K562 (cell line): ENCODE results near the gene TJP3. TPM values are rescaled to one million over a fixed set of nuclear protein-coding genes. Genes with fewer than 3 reads are reported as not detected.

Source experiments
- ASH1L ChIP-seq: fragments of 450-650 bp; IDR thresholded peaks from 2 replicates; pipeline ENCODE4 v1.6.1; 2018; ENCODE audit warnings: borderline replicate concordance, mild to moderate bottlenecking, low read depth; ENCODE audit not compliant: partially characterized antibody
- BACH1 ChIP-seq: fragments of 200-800 bp; sonication (Bioruptor generic); IDR thresholded peaks from 2 replicates; pipeline ENCODE4 v1.6.1; 2016; ENCODE audit warnings: missing genetic modification characterization, missing compliant biosample characterization
- CBX1 ChIP-seq: sonication (generic); IDR thresholded peaks from 2 replicates; pipeline ENCODE4 v1.6.1; 2016; ENCODE audit warnings: antibody characterized with exemption, low read depth, mild to moderate bottlenecking
- COPS2 ChIP-seq: fragments of 450-650 bp; conservative IDR thresholded peaks from 2 replicates; pipeline ENCODE4 v1.6.1; 2016; ENCODE audit warnings: mild to moderate bottlenecking, moderate library complexity
- CXXC5 ChIP-seq: fragments of 250-450 bp; sonication (Bioruptor Pico); IDR thresholded peaks from 2 replicates; pipeline ENCODE4 v1.8.0; 2022; ENCODE audit warnings: inconsistent platforms, mild to moderate bottlenecking, moderate library complexity
- GATAD2A ChIP-seq: fragments of 450-650 bp; IDR thresholded peaks from 2 replicates; pipeline ENCODE4 v1.6.1; 2017
- GTF2F1 ChIP-seq: IDR thresholded peaks from 2 replicates; pipeline ENCODE4 v1.6.1; 2011; ENCODE audit warnings: low read depth, low read length, improper control_type of control experiment
- HNRNPL ChIP-seq: fragments of 200-400 bp; formaldehyde crosslinking; IDR thresholded peaks from 2 replicates; pipeline ENCODE4 v1.6.1; 2017; ENCODE audit warnings: low read depth, mild to moderate bottlenecking, low read length
- ILK ChIP-seq: fragments of 450-650 bp; IDR thresholded peaks from 2 replicates; pipeline ENCODE4 v1.6.1; 2016; ENCODE audit warnings: missing genetic modification characterization, low read depth, mild to moderate bottlenecking, missing compliant biosample characterization, moderate library complexity, borderline replicate concordance
- KDM5B ChIP-seq: fragments of 200-600 bp; sonication (generic); IDR thresholded peaks from 2 replicates; pipeline ENCODE4 v1.6.1; 2012; ENCODE audit warnings: low read depth, mild to moderate bottlenecking, moderate library complexity, low read length, control low read depth, inconsistent platforms; ENCODE audit not compliant: insufficient replicate concordance
- KLF10 ChIP-seq: fragments of 250-450 bp; sonication (Bioruptor Pico); IDR thresholded peaks from 2 replicates; pipeline ENCODE4 v1.6.1; 2021; ENCODE audit warnings: matching md5 sums
- NR4A1 ChIP-seq, 2 experiments: fragments of 250-450 bp in 1 of 2; fragments of 450-650 bp in 1 of 2; sonication (Bioruptor Pico) in 1 of 2; IDR thresholded peaks; 2 replicates each; pipeline versions ENCODE4 v1.4.0 to v1.6.1; 2016 to 2020; ENCODE audit warnings: mild to moderate bottlenecking in 2 of 2, missing compliant biosample characterization in 1 of 2, missing genetic modification characterization in 1 of 2, moderate library complexity in 1 of 2
- PHTF2 ChIP-seq: fragments of 250-450 bp; sonication (Bioruptor Pico); IDR thresholded peaks from 2 replicates; pipeline ENCODE4 v1.5.0; 2021; ENCODE audit warnings: mild to moderate bottlenecking
- PKNOX1 ChIP-seq: fragments of 450-650 bp; IDR thresholded peaks from 2 replicates; pipeline ENCODE4 v1.6.1; 2016
- POLR2AphosphoS2 ChIP-seq: IDR thresholded peaks from 2 replicates; pipeline ENCODE4 v1.6.1; 2012; ENCODE audit warnings: low read length, improper control_type of control experiment
- RHOXF2B ChIP-seq: fragments of 250-450 bp; sonication (Bioruptor Pico); conservative IDR thresholded peaks from 2 replicates; pipeline ENCODE4 v1.5.1; 2021
- SNRNP70 ChIP-seq: fragments of 200-400 bp; formaldehyde crosslinking; optimal IDR thresholded peaks from 2 replicates; pipeline ENCODE3; 2017; ENCODE audit warnings: low read depth, low read length
- STAT5A ChIP-seq: IDR thresholded peaks from 2 replicates; pipeline ENCODE4 v1.6.1; 2012; ENCODE audit warnings: low read length, inconsistent platforms, borderline replicate concordance
- TCF3 ChIP-seq: sonication (generic); formaldehyde crosslinking; IDR thresholded peaks from 2 replicates; pipeline ENCODE4 v1.4.0; 2020; ENCODE audit warnings: mild to moderate bottlenecking, missing genetic modification reagents
- TCFL5 ChIP-seq: fragments of 250-450 bp; sonication (Bioruptor Pico); conservative IDR thresholded peaks from 2 replicates; pipeline ENCODE4 v1.6.1; 2021; ENCODE audit warnings: mild to moderate bottlenecking, moderate library complexity, matching md5 sums
- TGIF2 ChIP-seq: sonication (generic); formaldehyde crosslinking; IDR thresholded peaks from 2 replicates; pipeline ENCODE4 v1.8.1; 2022; ENCODE audit warnings: mild to moderate bottlenecking, missing genetic modification reagents, moderate library complexity
- ZKSCAN1 ChIP-seq: fragments of 150-350 bp; IDR thresholded peaks from 2 replicates; pipeline ENCODE4 v1.6.1; 2016; ENCODE audit warnings: low read depth, low read length
- ZNF175 ChIP-seq: fragments of 200-800 bp; sonication (Bioruptor generic); IDR thresholded peaks from 2 replicates; pipeline ENCODE4 v1.6.1; 2016; ENCODE audit warnings: low read depth, mild to moderate bottlenecking, missing genetic modification characterization, missing compliant biosample characterization
- ZNF75A ChIP-seq: fragments of 450-650 bp; formaldehyde crosslinking; IDR thresholded peaks from 2 replicates; pipeline ENCODE4 v1.4.0; 2020; ENCODE audit warnings: mild to moderate bottlenecking
- polyA plus RNA-seq, 8 experiments: library from polyadenylated mRNA; depleted of rRNA in 4 of 8; stranded (reverse) in 5 of 8; unstranded in 3 of 8; fragments of >200 nt; fragmentation: Nextera tagmentation in 2 of 8; fragmentation: Illumina TruSeq in 1 of 8; extraction: Ambion mirVana in 2 of 8; extraction: Trizol in 1 of 8; gene quantifications; 2 replicates each; pipeline versions ENCODE4 v1.2.1 to v1.2.3, GENCODE V29; 2011 to 2014; ENCODE audit warnings: inconsistent platforms in 1 of 8, missing spikeins in 1 of 8
- total RNA-seq, 7 experiments: library from RNA; depleted of rRNA in 6 of 7; stranded (reverse); fragments of >200 nt in 6 of 7; fragmentation: Illumina TruSeq in 2 of 7; extraction: Trizol in 2 of 7; gene quantifications; 2 replicates each; pipeline versions ENCODE4 v1.2.1 to v1.2.3, GENCODE V29; 2011 to 2021; ENCODE audit warnings: low replicate concordance in 1 of 7
- TF ChIP-seq, protein P1 (sequence below): fragments of 250-450 bp; sonication (Bioruptor Pico); IDR thresholded peaks from 2 replicates; pipeline ENCODE4 v1.5.1; 2021; ENCODE audit warnings: mild to moderate bottlenecking
- TF ChIP-seq, protein P2 (sequence below): fragments of 450-650 bp; IDR thresholded peaks from one replicate; pipeline ENCODE4 v1.6.1; 2018; ENCODE audit warnings: mild to moderate bottlenecking, moderate library complexity; ENCODE audit not compliant: partially characterized antibody

The TJP3 gene
- total and polyA plus RNA-seq, 9 of the 15 experiments (the other 6 are each of a cell fraction or from before 2014, with no cell fraction given): 0.11 to 2.4 (median 0.57) TPM; not detected in 1

DNA sequence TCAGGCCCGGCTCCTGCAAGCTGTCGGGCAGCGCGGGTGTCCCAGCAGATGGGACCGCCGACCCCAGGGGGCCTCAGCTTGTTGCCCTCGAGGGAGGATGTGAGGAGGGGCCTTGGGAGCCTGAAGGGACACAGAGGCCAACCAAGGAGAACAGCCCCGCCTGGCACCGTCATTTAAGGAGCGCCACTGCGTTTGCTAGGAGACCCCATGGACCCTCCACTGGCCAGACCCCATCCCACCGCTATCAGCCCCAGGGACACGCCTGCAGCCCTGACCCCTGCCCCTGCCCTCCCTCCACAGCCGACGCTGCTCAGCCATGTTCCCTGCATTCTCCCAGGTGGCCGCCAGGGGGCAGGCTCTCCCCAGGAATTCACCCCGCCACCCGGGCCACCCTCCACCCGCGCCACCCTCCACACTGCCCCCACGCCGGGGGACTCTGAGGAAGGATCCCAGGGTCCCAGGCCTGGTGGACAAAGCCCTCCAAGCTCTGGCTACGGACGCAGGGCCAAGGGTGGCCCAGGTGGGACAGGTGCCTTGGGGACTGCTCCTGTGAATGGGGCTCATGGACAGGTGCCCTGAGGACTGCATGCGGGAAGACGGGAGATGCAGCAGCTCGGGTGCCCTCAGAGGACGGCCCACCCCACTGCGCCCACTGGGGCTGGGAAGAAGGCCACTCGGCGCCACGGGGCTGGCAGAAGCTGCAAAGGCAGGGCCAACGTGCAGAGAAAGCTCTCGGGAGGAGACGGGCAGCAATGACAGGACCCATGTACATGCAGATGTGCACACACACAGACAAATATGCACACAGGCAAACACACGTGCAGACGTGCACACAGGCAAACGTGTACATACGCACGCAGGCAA lies 42.3 kb upstream of the TJP3 start (continued):
- TF ChIP-seq ASH1L (no peak), ILK (tag) (no peak), KLF10 (CRISPR knock-in tag) (no peak), GATAD2A (0 out of 2 replicates have a peak, but pooled peaks have one; percentile 39), HNRNPL (no peak), BACH1 (tag) (no peak), RHOXF2B (CRISPR knock-in tag) (no peak), PKNOX1 (no peak), NR4A1 (CRISPR knock-in tag; IDR thresholded peaks at IDR 0.05) (no peak), NR4A1 (tag; IDR thresholded peaks at IDR 0.05) (no peak), ZKSCAN1 (no peak), POLR2AphosphoS2 (no peak), ZNF175 (CRISPR knock-in tag) (no peak), GTF2F1 (no peak), CBX1 (0 out of 2 replicates have a peak, but pooled peaks have one; percentile 25), SNRNP70 (no peak), TCF3 (CRISPR knock-in tag) (no peak), COPS2 (no peak), STAT5A (no peak; the same call in 1 of the 2 replicates), ZNF75A (CRISPR knock-in tag) (no peak), CXXC5 (0 out of 2 replicates have a peak, but pooled peaks have one; percentile 18), TCFL5 (no peak), TGIF2 (CRISPR knock-in tag) (no peak), PHTF2 (CRISPR knock-in tag) (no peak), KDM5B (no peak)
- TF ChIP-seq, protein P1, sequence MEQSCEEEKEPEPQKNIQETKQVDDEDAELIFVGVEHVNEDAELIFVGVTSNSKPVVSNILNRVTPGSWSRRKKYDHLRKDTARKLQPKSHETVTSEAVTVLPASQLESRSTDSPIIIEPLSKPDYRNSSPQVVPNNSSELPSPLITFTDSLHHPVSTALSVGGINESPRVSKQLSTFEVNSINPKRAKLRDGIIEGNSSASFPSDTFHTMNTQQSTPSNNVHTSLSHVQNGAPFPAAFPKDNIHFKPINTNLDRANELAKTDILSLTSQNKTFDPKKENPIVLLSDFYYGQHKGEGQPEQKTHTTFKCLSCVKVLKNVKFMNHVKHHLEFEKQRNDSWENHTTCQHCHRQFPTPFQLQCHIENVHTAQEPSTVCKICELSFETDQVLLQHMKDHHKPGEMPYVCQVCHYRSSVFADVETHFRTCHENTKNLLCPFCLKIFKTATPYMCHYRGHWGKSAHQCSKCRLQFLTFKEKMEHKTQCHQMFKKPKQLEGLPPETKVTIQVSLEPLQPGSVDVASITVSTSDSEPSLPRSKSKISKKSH (CRISPR knock-in tag): no peak
- TF ChIP-seq, protein P2, sequence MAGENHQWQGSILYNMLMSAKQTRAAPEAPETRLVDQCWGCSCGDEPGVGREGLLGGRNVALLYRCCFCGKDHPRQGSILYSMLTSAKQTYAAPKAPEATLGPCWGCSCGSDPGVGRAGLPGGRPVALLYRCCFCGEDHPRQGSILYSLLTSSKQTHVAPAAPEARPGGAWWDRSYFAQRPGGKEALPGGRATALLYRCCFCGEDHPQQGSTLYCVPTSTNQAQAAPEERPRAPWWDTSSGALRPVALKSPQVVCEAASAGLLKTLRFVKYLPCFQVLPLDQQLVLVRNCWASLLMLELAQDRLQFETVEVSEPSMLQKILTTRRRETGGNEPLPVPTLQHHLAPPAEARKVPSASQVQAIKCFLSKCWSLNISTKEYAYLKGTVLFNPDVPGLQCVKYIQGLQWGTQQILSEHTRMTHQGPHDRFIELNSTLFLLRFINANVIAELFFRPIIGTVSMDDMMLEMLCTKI: no peak
